C1 segment of cervical spinal cord (tissue), 14 donors: ENCODE results near the gene HNMT.
A peak's percentile ranks its signal among the peaks of the same experiment; 100 is the strongest.
"Not testable (repeated sequence)": the region's sequence is repeated elsewhere in the genome, so short reads cannot be mapped to it uniquely, and the experiment has no call there.

ENCODE experiments used
- DNase-seq, 14 donors: peaks; one replicate each; lab custom pipeline; 2025; lab: John Stamatoyannopoulos, UW

The HNMT gene

GRCh38 chr2:137946227-137946626 lies 18.0 kb upstream of the HNMT start:
- DNase-seq = no peak

- no peak for DNase-seq
These were observed 17.1 kb upstream of the HNMT start for GRCh38 chr2:137947032-137947727.

GRCh38 chr2:137947728-137948336 lies 16.4 kb upstream of the HNMT start:
- peak in 8 of 14 donors; percentile 10 to 33 (median 22) for DNase-seq

GRCh38 chr2:137948894-137949293 lies 15.4 kb upstream of the HNMT start:
- no peak for DNase-seq

- no peak for DNase-seq
These were observed 14.0 kb upstream of the HNMT start for GRCh38 chr2:137950238-137950637.

GRCh38 chr2:137951586-137951985 lies 12.7 kb upstream of the HNMT start:
- no peak for DNase-seq

GRCh38 chr2:137952586-137953129 lies 11.6 kb upstream of the HNMT start:
- DNase-seq = no peak

GRCh38 chr2:137955536-137955935 lies 8.7 kb upstream of the HNMT start:
- DNase-seq = no peak

- DNase-seq = no peak
These were observed 7.2 kb upstream of the HNMT start for GRCh38 chr2:137957033-137957432.

GRCh38 chr2:137959166-137959565 lies 5.1 kb upstream of the HNMT start:
- no peak for DNase-seq

- DNase-seq = no peak
These were observed 4.0 kb upstream of the HNMT start for GRCh38 chr2:137960223-137960622.

- DNase-seq = no peak
These were observed 2.7 kb upstream of the HNMT start for GRCh38 chr2:137961602-137962001.

GRCh38 chr2:137963535-137964065 lies 673 bp upstream of the HNMT start:
- DNase-seq = peak in 3 of 14 donors; percentile 16 to 51 (median 42)

- DNase-seq = no peak
These were observed 686 bp downstream of the HNMT start for GRCh38 chr2:137964859-137965459.

- DNase-seq = no peak
These were observed 1.8 kb downstream of the HNMT start for GRCh38 chr2:137966043-137966442.

GRCh38 chr2:137967042-137967441 lies 2.8 kb downstream of the HNMT start:
- DNase-seq = no peak

- DNase-seq = peak in 1 of 14 donors; percentile 4
These were observed 4.5 kb downstream of the HNMT start for GRCh38 chr2:137968477-137969417.

- DNase-seq = peak in 2 of 14 donors; percentile 6 to 10
These were observed 5.1 kb downstream of the HNMT start for GRCh38 chr2:137969418-137969765.

GRCh38 chr2:137969876-137970275 lies 5.6 kb downstream of the HNMT start:
- no peak for DNase-seq

- DNase-seq = not testable (repeated sequence)
These were observed 7.0 kb downstream of the HNMT start for GRCh38 chr2:137971259-137971658.

GRCh38 chr2:137973280-137973679 lies 9.0 kb downstream of the HNMT start:
- DNase-seq = no peak
